HepG2 (cell line): ENCODE results near the gene RYR2. TPM values are rescaled to one million over a fixed set of nuclear protein-coding genes. Genes with fewer than 3 reads are reported as not detected.
"Not testable (repeated sequence)": the region's sequence is repeated elsewhere in the genome, so short reads cannot be mapped to it uniquely, and the experiment has no call there.

ENCODE experiments used
- ATAC-seq: fragments of 200-7000 bp; cut with Tn5 transposase; 3 replicates; pipeline ENCODE4 v1.9.1; 2020; ENCODE audit warnings: mild to moderate bottlenecking, moderate library complexity
- BruUV-seq: library from RNA; stranded (reverse); fragments of 400-500 nt; replicated peaks from 2 replicates; lab custom pipeline; 2021; lab: Mats Ljungman, UMichigan
- CTCF ChIA-PET: fragments of 300-600 bp; formaldehyde crosslinking; extraction: SDS; loops from one replicate; lab custom pipeline; 2021; ENCODE audit warnings: low total read pairs, inconsistent platforms, low intra/inter-chr PET ratio; lab: Yijun Ruan, JAX
- POLR2A ChIA-PET: fragments of 350-600 bp; sonication (Branson Sonifier 250); formaldehyde crosslinking; loops from one replicate; lab custom pipeline; 2020; ENCODE audit warnings: antibody characterized with exemption, inconsistent platforms; lab: Yijun Ruan, JAX
- DNase-seq: peaks from one replicate; pipeline ENCODE4 v3.0.0-alpha.2; 2015; ENCODE audit warnings: low spot score
- FAIRE-seq: peaks from 3 replicates; lab custom pipeline; 2011; peaks lifted over from hg19 to GRCh38; lab: Jason Lieb, UNC
- H2AFZ ChIP-seq: one replicate; pipeline ENCODE4 v1.6.1; 2011; ENCODE audit warnings: low read length, inconsistent platforms
- H3K27ac ChIP-seq: fragments of 300-600 bp; 3 replicates; pipeline ENCODE4 v1.8.0; 2011; ENCODE audit warnings: mixed run types, mild to moderate bottlenecking, mixed read lengths, low read length, inconsistent platforms; ENCODE audit not compliant: insufficient read depth; ENCODE audit errors: extremely low read length
- H3K27me3 ChIP-seq, 2 experiments: fragments of 200-600 bp in 1 of 2; 2 replicates in 1 of 2; 3 replicates in 1 of 2; pipeline versions ENCODE4 v1.6.0 to v1.8.0; 2011; ENCODE audit warnings: low read length in 2 of 2, mild to moderate bottlenecking in 2 of 2, moderate library complexity in 2 of 2, inconsistent platforms in 1 of 2; ENCODE audit not compliant: insufficient read depth in 2 of 2, control insufficient read depth in 1 of 2
- H3K36me3 ChIP-seq, 2 experiments: fragments of 200-600 bp in 1 of 2; replicated peaks in 1 of 2; 2 replicates in 1 of 2; 3 replicates in 1 of 2; pipeline versions ENCODE4 v1.5.1 to v1.8.0; 2011; ENCODE audit warnings: low read length in 2 of 2, inconsistent platforms in 1 of 2; ENCODE audit not compliant: insufficient read depth in 2 of 2, control insufficient read depth in 1 of 2
- H3K4me1 ChIP-seq: 2 replicates; pipeline ENCODE4 v1.5.1; 2012; ENCODE audit warnings: low read length, inconsistent platforms; ENCODE audit not compliant: insufficient read depth
- H3K4me2 ChIP-seq: 2 replicates; pipeline ENCODE4 v1.6.0; 2011; ENCODE audit warnings: low read depth, low read length, inconsistent platforms
- H3K4me3 ChIP-seq, 3 experiments: fragments of 200-600 bp in 1 of 3; sonication (generic), shearing (Covaris generic) in 1 of 3; replicated peaks in 1 of 3; 2 replicates each; pipeline ENCODE4 v1.5.1; 2011 to 2016; ENCODE audit warnings: low read length in 3 of 3, inconsistent platforms in 2 of 3, low read depth in 2 of 3, mild to moderate bottlenecking in 2 of 3, control low read depth in 1 of 3, mixed read lengths in 1 of 3; ENCODE audit not compliant: insufficient read depth in 1 of 3
- H3K79me2 ChIP-seq: one replicate; pipeline ENCODE4 v1.6.1; 2011; ENCODE audit warnings: low read length, inconsistent platforms; ENCODE audit not compliant: insufficient read depth
- H3K9ac ChIP-seq: 2 replicates; pipeline ENCODE4 v1.6.0; 2011; ENCODE audit warnings: mild to moderate bottlenecking, low read depth, low read length, inconsistent platforms; ENCODE audit not compliant: insufficient read depth
- H3K9me3 ChIP-seq: 2 replicates; pipeline ENCODE4 v1.5.1; 2012; ENCODE audit warnings: mild to moderate bottlenecking, low read length
- H4K20me1 ChIP-seq: 2 replicates; pipeline ENCODE4 v1.6.0; 2011; ENCODE audit warnings: inconsistent platforms, mild to moderate bottlenecking, low read length, moderate library complexity; ENCODE audit not compliant: insufficient read depth
- CSRNP2 ChIP-seq: sonication (generic); formaldehyde crosslinking; conservative IDR thresholded peaks from 2 replicates; pipeline ENCODE4 v1.8.0; 2022; ENCODE audit warnings: low read depth, missing genetic modification reagents
- EEA1 ChIP-seq: sonication (generic); formaldehyde crosslinking; IDR thresholded peaks from 2 replicates; pipeline ENCODE4 v1.5.1; 2020; ENCODE audit warnings: mild to moderate bottlenecking, missing genetic modification reagents, borderline replicate concordance
- FOSL2 ChIP-seq: sonication (generic); formaldehyde crosslinking; IDR thresholded peaks from 2 replicates; pipeline ENCODE4 v1.4.0; 2020; ENCODE audit warnings: missing genetic modification reagents
- FOXA1 ChIP-seq, 2 experiments: fragments of 450-650 bp in 1 of 2; sonication (generic) in 1 of 2; formaldehyde crosslinking in 1 of 2; IDR thresholded peaks; 2 replicates each; pipeline versions ENCODE4 v1.4.0 to v1.6.1; 2016 to 2020; ENCODE audit warnings: missing genetic modification reagents in 1 of 2
- NFE2 ChIP-seq: sonication (generic); formaldehyde crosslinking; IDR thresholded peaks from 2 replicates; pipeline ENCODE4 v1.4.0; 2020; ENCODE audit warnings: missing genetic modification reagents
- PRDM10 ChIP-seq: sonication (generic); formaldehyde crosslinking; IDR thresholded peaks from 2 replicates; pipeline ENCODE4 v1.4.0; 2020; ENCODE audit warnings: low read depth, missing genetic modification reagents
- WGBS: methylation state at CpG from one replicate; pipeline ENCODE4 v1.1.6; 2017; ENCODE audit warnings: low lambda C conversion rate; 5-methylcytosine and 5-hydroxymethylcytosine counted together
- in situ Hi-C: cut with HindIII; loops from 2 replicates; pipeline ENCODE4 v1.10.0; 2017; ENCODE audit warnings: low pct_unique_long_range_greater_than_20kb; ENCODE audit not compliant: extremely low pct_ligation_motif_present
- intact Hi-C: fragments of 100-400 bp; cut with micrococcal nuclease; formaldehyde crosslinking; loops from one replicate; pipeline ENCODE4 v1.10.0; 2022; ENCODE audit not compliant: unreplicated experiment
- polyA plus RNA-seq, 8 experiments: library from polyadenylated mRNA; depleted of rRNA in 3 of 8; stranded (reverse) in 7 of 8; unstranded in 1 of 8; fragments of >200 nt; fragmentation: Illumina TruSeq in 4 of 8; extraction: Trizol in 4 of 8; gene quantifications; 2 replicates each; pipeline versions ENCODE4 v1.2.1 to v1.2.3, GENCODE V29; 2011 to 2016; ENCODE audit warnings: low read depth in 4 of 8, missing spikeins in 1 of 8, mixed read lengths in 1 of 8; ENCODE audit not compliant: insufficient read depth in 1 of 8
- total RNA-seq, 5 experiments: library from RNA; depleted of rRNA; stranded (reverse); fragments of >200 nt; fragmentation: Illumina TruSeq; extraction: Trizol; gene quantifications; 2 replicates each; pipeline ENCODE4 v1.2.3, GENCODE V29; 2016; ENCODE audit warnings: low read depth in 1 of 5

Gene RYR2
- total and polyA plus RNA-seq, 2 of the 13 experiments (the other 11 are each of a cell fraction or from before 2014, with no cell fraction given), result not detected

GRCh38 chr1:237820634-237821033 lies 778.6 kb downstream of the RYR2 start:
- H4K20me1 ChIP-seq; H3K9me3 ChIP-seq; POLR2A ChIA-PET; H3K4me1 ChIP-seq; ATAC-seq; FAIRE-seq; in situ Hi-C loops; H3K36me3 ChIP-seq; H3K27ac ChIP-seq; H3K79me2 ChIP-seq; BruUV-seq; intact Hi-C loops; H3K27me3 ChIP-seq; DNase-seq; H3K4me3 ChIP-seq; H3K9ac ChIP-seq; CTCF ChIA-PET; H2AFZ ChIP-seq; H3K4me2 ChIP-seq; TF ChIP-seq FOXA1 (IDR thresholded peaks at IDR 0.05): not testable (repeated sequence)
- 0% methylated on average over 2 of the region's 9 CpGs for WGBS
- TF ChIP-seq FOXA1 (CRISPR knock-in tag; IDR thresholded peaks at IDR 0.05), result peak; percentile 53; the same call in 1 of the 2 replicates
- 0 out of 2 replicates have a peak, but pooled peaks have one; percentile 32 for TF ChIP-seq FOSL2 (CRISPR knock-in tag)
- TF ChIP-seq NFE2 (CRISPR knock-in tag), result peak; percentile 49; the same call in 1 of the 2 replicates

- DNase-seq (no peak), ATAC-seq (no peak), FAIRE-seq (no peak)
- Histone ChIP-seq H3K4me3 (no peak overlapping the region), H2AFZ (no peak overlapping the region), H3K4me1 (no peaks in the 10 kb centered on the region), H3K36me3 (no peaks in the 10 kb centered on the region), H3K9me3 (no peaks in the 10 kb centered on the region; the same call in 1 of the 2 replicates), H3K4me2 (no peak overlapping the region), H4K20me1 (no peaks in the 10 kb centered on the region), H3K27me3 (no peaks in the 10 kb centered on the region), H3K27ac (no peak overlapping the region), H3K79me2 (no peaks in the 10 kb centered on the region), H3K9ac (no peak overlapping the region)
- ChIA-PET CTCF (no interaction called here), POLR2A (no interaction called here)
- intact Hi-C loops, result no loop called here
- 30% methylated on average over 7 of the region's 7 CpGs for WGBS
- no TSS peak for BruUV-seq
- in situ Hi-C loops, result no loop called here
- TF ChIP-seq CSRNP2, result no peak
- no peak for TF ChIP-seq PRDM10 (CRISPR knock-in tag)
- no peak for TF ChIP-seq EEA1 (CRISPR knock-in tag)
Measured at GRCh38 chr1:237832858-237833257, 790.9 kb downstream of the RYR2 start.
